ENCODE data around the gene TMEM45B.

- TF ChIP-seq, protein P1, sequence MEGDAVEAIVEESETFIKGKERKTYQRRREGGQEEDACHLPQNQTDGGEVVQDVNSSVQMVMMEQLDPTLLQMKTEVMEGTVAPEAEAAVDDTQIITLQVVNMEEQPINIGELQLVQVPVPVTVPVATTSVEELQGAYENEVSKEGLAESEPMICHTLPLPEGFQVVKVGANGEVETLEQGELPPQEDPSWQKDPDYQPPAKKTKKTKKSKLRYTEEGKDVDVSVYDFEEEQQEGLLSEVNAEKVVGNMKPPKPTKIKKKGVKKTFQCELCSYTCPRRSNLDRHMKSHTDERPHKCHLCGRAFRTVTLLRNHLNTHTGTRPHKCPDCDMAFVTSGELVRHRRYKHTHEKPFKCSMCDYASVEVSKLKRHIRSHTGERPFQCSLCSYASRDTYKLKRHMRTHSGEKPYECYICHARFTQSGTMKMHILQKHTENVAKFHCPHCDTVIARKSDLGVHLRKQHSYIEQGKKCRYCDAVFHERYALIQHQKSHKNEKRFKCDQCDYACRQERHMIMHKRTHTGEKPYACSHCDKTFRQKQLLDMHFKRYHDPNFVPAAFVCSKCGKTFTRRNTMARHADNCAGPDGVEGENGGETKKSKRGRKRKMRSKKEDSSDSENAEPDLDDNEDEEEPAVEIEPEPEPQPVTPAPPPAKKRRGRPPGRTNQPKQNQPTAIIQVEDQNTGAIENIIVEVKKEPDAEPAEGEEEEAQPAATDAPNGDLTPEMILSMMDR (IDR thresholded peaks at IDR 0.05; ENCODE audit: insufficient read depth, low read length), result no peak
- TF ChIP-seq SPI1 (IDR thresholded peaks at IDR 0.05; ENCODE audit: borderline replicate concordance, low read depth) (peak; percentile 68; the same call in 1 of the 2 replicates), POLR2AphosphoS5 (IDR thresholded peaks at IDR 0.05; ENCODE audit: low read depth) (peak; percentile 80), REST (IDR thresholded peaks at IDR 0.05; ENCODE audit: insufficient replicate concordance, low read depth) (no peak), GABPA (IDR thresholded peaks at IDR 0.05; ENCODE audit: low read depth) (peak; percentile 57)
Measured at GRCh38 chr11:129825380-129825779, 9.7 kb downstream of the TMEM45B start.

All from HL-60 (cell line).